HG02610 (cell line): ENCODE measurements around the gene INPP5A.

ENCODE experiments used
- ATAC-seq: cut with Tn5 transposase; IDR thresholded peaks from one replicate; pipeline ENCODE4 v1.9.1; 2021; ENCODE audit warnings: mild to moderate bottlenecking, moderate library complexity; ENCODE audit not compliant: unreplicated experiment

The INPP5A gene

DNA sequence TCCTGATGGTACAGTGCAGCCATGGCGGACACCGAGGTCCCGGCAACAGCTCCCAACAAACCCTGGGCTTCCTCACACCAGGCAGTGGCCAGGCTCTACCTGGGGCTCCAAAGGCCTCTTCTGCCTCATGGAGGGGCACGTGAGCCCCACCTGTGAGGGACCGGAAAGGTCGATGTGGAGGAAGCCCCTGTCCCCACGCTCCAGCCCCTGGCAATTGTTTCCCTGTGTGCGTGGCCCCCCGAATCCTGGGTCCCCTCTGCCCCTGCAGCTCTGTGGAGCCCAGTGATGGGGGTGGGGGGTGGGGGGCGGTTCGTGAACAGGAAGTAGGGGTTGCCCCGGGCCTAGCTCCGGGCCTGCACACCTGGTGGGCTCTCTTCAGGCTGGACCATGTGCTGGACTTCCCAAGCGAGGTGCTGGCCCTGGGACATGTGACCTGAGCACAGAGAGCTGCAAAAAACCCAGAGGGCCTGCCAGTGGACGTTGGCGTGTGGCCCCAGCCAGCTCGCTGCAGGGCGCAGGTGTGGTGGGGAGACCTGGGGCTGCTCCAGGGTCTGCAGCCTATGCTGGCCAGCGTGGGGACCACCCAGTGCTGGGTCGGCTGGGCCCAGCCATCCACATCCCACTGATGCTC is 72.6 kb downstream of the INPP5A start:
- no peak for ATAC-seq

- no peak for ATAC-seq
Observed at GRCh38 chr10:132611026-132611910, 73.7 kb downstream of the INPP5A start.

- ATAC-seq, result no peak
Observed at GRCh38 chr10:132611986-132612385, 74.4 kb downstream of the INPP5A start.

DNA sequence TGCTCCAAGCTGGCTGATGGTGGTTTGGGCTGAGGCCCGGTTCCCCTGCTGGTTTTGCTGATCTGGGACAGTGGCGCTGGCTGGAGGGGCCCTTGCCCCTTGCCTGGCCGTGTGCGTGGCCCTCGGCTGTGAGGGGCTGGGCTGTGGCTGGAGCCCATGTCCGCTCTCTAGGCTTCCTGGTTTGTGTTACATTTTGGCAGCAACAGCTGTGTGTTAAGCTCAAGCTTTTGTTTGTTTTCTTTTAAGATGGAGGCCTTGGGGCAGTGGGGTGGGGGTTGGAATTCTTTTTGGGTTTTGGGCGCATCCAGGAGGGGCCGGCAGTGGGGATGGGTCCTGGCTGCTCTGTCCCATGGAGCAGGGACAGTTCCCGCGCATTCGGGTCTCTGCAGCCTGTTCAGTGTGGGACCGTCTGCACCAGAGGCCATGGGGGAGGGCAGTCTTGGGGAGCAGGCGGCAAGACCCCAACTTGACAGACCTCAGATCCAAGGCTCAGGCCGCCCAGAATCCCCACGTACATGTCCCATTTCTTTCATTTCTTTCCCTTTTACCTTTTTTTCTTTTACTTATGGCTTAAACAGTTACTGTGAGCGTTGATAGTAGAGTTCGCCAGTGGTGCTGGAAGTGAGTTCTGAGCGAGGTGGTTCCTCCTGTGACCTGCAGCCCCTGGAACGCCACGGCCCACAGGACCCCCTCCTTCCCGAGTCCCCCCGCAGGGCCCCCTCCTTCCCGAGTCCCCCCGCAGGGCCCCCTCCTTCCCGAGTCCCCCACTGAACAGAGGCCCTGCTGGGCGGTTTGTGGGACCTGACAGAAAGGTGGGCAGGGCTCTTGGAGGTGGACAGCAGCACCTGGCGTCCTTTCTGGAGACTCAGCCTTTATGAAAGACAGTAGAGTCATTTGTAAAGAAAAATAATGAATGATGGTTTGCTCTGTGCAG is 75.3 kb downstream of the INPP5A start:
- ATAC-seq, result no peak

DNA sequence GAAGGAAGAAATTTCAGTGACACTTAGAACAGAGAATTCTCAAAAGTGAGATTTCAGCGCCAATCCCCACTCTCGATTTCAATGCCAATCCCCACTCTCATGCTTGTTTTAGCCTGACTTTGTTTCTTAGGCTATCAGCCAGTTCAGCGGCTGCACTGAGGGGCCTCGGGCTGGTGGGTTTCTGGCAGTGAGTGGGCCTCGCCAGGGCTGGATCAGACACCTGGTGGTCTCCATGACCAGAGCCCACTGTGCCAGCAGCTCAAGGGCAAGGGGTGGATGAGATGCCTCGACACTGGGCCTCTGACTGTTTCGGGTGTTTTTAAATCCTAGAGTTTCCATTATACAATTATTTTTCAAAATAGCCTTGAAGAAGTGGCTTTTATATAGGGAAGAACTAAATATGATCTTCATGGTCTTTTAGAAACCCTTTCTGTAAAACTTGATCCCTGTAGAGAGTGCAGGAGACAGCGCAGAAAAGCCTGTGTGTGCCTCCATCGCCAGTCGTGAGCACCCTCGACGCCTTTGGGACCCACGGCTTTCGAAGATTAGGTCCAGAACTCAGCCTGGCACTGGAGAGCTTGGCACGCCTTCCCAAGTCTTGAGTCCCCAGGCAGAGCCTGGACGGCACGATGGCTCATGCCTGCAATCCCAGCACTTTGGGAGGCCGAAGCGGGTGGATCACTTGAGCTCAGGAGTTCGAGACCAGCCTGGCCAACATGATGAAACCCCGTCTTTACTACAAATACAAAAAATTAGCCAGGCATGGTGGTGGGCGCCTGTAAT is 76.2 kb downstream of the INPP5A start:
- ATAC-seq, result no peak

GRCh38 chr10:132614431-132615340 is 77.1 kb downstream of the INPP5A start:
- no peak for ATAC-seq

DNA sequence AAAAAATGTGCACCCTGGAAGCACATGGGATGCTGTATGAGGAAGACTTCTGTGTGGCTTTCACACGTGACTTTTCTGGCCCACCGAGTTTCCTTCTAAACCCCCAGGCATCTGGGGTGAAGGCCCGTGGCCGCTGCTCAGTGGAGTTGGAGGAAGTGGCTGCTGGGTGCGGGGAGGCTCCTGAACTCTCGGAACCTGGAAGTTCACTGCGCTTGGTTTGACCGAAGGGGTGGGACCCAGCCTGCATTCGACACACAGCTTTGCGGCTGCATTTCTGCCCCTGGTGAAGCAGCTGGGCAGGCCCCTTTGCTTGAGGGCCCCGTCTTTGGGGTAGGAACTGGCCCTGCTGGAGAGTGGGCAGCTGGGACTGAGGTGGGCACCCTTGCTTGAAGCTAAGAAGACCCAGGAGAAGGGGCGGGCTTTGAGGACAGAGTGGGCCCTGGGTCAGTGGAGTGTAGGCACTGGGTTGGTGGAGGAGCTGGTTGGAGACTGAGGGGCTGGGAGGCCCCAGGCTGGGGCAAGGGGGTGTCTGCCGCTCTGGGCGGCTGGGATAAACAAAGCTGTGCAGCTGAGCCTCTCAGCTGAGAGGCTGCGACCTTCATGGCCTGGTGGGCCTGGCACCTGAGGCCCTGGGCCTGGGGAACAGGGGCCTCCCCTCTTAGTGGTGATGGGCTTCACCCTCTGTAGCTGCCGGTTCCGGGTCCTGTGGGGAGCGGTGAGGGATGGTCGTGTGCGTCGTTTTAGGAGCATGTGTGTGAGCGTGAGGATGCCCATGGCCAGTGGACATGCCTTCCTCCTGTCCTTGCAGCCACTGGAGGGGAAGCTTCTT is 78.0 kb downstream of the INPP5A start:
- no peak for ATAC-seq

GRCh38 chr10:132616170-132616995 is 78.8 kb downstream of the INPP5A start:
- ATAC-seq, result no peak

- no peak for ATAC-seq
Observed at GRCh38 chr10:132616996-132617736, 79.6 kb downstream of the INPP5A start.

DNA sequence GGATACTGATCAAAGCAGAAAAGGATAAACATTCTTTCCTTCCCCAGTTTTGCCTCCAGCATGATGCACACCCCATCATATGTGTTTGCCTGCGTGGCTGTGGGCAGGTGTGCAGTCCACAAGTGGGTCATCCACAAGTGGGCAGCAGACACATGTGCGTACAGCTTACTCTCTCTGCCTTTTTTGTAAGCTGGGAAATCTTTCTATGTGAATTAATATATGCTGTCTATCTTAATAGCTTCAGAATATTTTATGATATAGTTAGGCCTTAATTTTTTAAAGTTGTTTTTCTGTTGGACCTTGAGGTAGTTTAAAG is 80.1 kb downstream of the INPP5A start:
- ATAC-seq, result no peak

DNA sequence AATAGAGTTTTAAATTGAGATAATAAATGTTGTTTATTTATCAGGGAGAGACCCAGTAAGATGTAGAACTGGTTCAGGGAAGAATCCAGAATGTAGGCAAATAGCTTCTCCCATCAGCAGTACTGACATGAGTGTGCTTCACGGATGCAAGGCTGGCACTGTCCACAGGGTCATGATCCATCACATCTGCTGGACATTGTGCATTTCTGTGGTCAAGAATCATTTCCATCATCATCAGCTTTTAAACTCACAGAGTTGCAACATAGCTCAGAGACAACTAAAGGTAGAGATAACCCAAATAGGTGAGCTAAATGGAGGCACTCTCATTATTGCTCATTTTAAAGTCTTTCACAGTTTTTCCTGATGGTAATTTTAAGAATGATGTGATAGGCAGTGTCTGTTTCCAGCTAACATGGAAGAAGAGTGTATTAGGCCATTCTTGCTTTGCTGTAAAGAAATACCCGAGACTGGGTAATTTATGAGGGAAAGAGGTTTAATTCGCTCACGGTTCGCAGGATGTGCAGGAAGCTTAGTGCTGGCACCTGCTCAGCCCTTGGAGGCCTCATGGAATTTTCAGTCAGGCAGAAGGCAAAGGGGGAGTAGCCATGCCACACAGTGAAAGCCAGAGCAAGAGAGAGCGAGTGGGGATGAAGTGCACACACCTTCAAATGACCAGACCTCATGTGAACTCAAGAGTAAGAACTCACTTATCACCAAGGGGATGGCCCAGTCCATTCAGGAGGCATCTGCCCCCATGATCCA is 80.8 kb downstream of the INPP5A start:
- no peak for ATAC-seq

- ATAC-seq, result no peak
Observed at GRCh38 chr10:132619927-132620326, 82.3 kb downstream of the INPP5A start.

GRCh38 chr10:132624061-132624846 is 86.7 kb downstream of the INPP5A start:
- ATAC-seq, result no peak

GRCh38 chr10:132624847-132625471 is 87.4 kb downstream of the INPP5A start:
- no peak for ATAC-seq
